SK-N-MC (cell line): ENCODE measurements around the gene KRTAP9-3.
"Not testable (repeated sequence)": the region's sequence is repeated elsewhere in the genome, so short reads cannot be mapped to it uniquely, and the experiment has no call there.

Experiments
- DNase-seq: peaks from one replicate; pipeline ENCODE4 v3.0.0-alpha.2; 2011; ENCODE audit warnings: low read depth, low spot score
- H3K27ac ChIP-seq: fragments of 200-600 bp; sonication (generic); 2 replicates; pipeline ENCODE4 v1.5.1; 2016; ENCODE audit warnings: mixed run types
- H3K36me3 ChIP-seq: fragments of 200-600 bp; sonication (generic); 2 replicates; pipeline ENCODE4 v1.6.1; 2017; ENCODE audit warnings: antibody characterized with exemption, low read length, mixed read lengths; ENCODE audit not compliant: insufficient read depth
- H3K4me3 ChIP-seq: fragments of 200-600 bp; sonication (generic); 2 replicates; pipeline ENCODE4 v1.5.1; 2016
- H3K9ac ChIP-seq: fragments of 200-600 bp; sonication (generic); 2 replicates; pipeline ENCODE4 v1.8.0; 2017; ENCODE audit warnings: mixed run types, mixed read lengths; ENCODE audit not compliant: insufficient read length
- H3K9me3 ChIP-seq: fragments of 200-600 bp; sonication (generic); 2 replicates; pipeline ENCODE4 v1.6.1; 2017; ENCODE audit warnings: low read depth, mild to moderate bottlenecking, antibody characterized with exemption, low read length, moderate library complexity, mixed read lengths
- EZH2 ChIP-seq: fragments of 200-600 bp; sonication (generic); IDR thresholded peaks from one replicate; pipeline ENCODE4 v1.6.1; 2017; ENCODE audit warnings: antibody characterized with exemption
- FOXP2 ChIP-seq: optimal IDR thresholded peaks from 2 replicates; pipeline ENCODE3; 2011; ENCODE audit warnings: mild to moderate bottlenecking, moderate library complexity; ENCODE audit not compliant: insufficient read depth; ENCODE audit errors: extremely low read length, control extremely low read depth
- POLR2AphosphoS5 ChIP-seq: IDR thresholded peaks from 2 replicates; pipeline ENCODE4 v1.6.1; 2012; ENCODE audit warnings: mild to moderate bottlenecking, low read depth, low read length, borderline replicate concordance

KRTAP9-3 gene

DNA sequence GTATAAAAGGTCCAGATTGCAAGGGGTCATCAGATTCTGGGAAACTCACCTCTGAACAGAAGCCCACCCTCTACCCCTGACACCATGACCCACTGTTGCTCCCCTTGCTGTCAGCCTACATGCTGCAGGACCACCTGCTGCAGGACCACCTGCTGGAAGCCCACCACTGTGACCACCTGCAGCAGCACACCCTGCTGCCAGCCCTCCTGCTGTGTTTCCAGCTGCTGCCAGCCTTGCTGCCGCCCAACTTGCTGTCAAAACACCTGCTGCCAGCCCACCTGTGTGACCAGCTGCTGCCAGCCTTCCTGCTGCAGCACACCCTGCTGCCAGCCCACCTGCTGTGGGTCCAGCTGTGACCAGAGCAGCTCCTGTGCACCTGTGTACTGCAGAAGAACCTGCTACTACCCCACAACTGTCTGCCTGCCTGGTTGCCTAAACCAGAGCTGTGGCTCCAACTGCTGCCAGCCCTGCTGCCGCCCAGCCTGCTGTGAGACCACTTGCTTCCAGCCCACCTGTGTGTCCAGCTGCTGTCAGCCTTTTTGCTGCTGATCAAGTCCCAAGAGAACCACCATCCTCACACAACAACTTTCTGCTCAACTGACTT lies 17.5 kb downstream of the KRTAP9-3 start, which contains the start of gene KRTAP9-4:
KRTAP9-4 (plus strand) TSS at position 51 of the 604 bp plus-strand sequence; CDS start at position 85, 34 bp downstream.
- H3K9me3 ChIP-seq, H3K9ac ChIP-seq, H3K36me3 ChIP-seq, H3K27ac ChIP-seq, H3K4me3 ChIP-seq, DNase-seq: not testable (repeated sequence)

DNA sequence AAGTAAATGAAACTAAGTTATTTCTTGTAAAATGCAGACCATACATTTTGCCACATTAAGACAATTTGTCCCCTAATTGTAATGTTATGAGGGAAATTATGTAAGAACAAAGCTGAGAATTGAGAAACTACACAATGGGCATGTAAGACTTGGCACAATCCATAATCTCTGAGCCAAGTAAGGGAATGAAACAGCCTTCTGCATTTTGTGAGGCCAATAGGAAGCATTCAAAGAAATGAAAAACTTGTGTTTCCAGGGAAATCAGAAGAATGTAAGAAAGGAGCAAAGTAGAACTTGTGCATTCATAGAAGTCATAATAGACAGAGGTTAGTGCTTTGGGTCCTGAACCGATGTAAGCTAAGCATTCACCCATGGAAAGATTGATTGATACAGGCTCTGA lies 19.0 kb downstream of the KRTAP9-3 start:
- TF ChIP-seq FOXP2 (no peak), EZH2 (no peak), POLR2AphosphoS5 (no peak)
- Histone ChIP-seq H3K9me3 (no peaks in the 10 kb centered on the region), H3K36me3 (no peaks in the 10 kb centered on the region), H3K9ac (no peak overlapping the region), H3K27ac (no peak overlapping the region), H3K4me3 (no peak overlapping the region)
- no peak for DNase-seq

DNA sequence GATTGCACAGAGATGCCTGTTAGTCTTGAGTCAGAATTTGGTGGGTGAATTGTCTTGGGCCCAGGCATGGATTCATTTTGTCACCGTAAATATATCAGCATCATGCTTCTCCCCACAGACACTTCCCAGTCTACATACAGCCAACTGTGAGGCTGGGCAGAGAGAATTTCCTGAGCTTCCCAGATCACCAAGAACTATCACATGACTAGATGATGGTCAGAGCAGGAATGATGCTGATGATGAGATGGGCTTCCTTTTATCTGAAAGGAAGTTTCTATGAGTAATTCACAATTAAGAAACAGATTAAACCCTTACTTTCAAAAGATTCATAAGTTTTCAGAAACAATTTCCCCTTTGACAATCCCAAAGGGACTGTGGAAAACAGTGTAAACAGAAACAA lies 22.6 kb downstream of the KRTAP9-3 start:
- Histone ChIP-seq H3K9ac (no peak overlapping the region), H3K4me3 (no peak overlapping the region), H3K27ac (no peak overlapping the region), H3K36me3 (no peaks in the 10 kb centered on the region), H3K9me3 (no peaks in the 10 kb centered on the region)
- DNase-seq, result no peak
- TF ChIP-seq FOXP2 (no peak), POLR2AphosphoS5 (no peak), EZH2 (no peak)

DNA sequence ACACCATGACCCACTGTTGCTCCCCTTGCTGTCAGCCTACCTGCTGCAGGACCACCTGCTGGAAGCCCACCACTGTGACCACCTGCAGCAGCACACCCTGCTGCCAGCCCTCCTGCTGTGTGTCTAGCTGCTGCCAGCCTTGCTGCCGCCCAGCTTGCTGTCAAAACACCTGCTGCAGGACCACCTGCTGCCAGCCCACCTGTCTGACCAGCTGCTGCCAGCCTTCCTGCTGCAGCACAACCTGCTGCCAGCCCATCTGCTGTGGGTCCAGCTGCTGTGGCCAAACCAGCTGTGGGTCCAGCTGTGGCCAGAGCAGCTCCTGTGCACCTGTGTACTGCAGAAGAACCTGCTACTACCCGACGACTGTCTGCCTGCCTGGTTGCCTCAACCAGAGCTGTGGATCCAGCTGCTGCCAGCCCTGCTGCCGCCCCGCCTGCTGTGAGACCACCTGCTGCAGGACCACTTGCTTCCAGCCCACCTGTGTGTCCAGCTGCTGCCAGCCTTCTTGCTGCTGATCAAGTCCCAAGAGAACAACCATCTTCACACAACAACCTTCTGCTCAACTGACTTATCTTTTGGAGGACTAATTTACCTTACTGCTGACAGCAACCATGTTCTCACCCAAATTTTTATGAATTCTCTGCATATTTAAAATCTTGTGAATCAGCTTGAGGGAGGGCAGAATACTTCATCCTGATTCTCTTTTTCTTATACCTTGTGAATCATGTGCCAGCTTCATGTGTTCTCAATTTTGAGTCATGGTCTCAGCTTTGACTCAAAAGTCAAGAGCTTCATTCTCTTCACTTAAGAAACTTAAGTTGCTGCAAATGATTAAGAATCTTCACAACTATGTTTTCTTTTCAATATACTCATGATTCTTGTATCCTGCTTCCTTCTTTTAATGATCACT lies 23.4 kb downstream of the KRTAP9-3 start, which contains the start of gene KRTAP9-9:
KRTAP9-9 (plus strand) TSS at position 4 of the 910 bp plus-strand sequence.
- not testable (repeated sequence) for DNase-seq, H3K36me3 ChIP-seq, H3K4me3 ChIP-seq, H3K27ac ChIP-seq, H3K9ac ChIP-seq, H3K9me3 ChIP-seq

DNA sequence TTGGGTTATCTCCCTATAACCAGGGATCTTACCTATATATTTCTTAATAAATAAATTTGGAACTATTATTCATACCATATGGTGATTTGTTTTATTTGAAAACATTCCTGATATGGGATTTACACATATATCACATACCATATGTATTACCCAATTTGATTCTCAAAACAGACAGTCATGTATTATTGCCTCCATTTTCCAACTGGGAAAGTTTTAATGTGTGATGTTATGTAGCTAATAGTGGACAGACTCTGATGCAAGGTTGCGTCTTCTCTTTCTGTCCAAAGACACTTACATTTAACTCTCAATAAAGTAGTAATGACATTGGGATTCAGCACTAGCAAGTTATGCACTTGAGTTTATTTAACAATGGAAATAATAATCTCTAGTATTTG lies 24.0 kb downstream of the KRTAP9-3 start:
- H3K9ac ChIP-seq, result no peak overlapping the region
- no peaks in the 10 kb centered on the region for H3K36me3 ChIP-seq
- H3K27ac ChIP-seq, result no peak overlapping the region
- no peak for DNase-seq
- TF ChIP-seq EZH2 (no peak), POLR2AphosphoS5 (no peak), FOXP2 (no peak)
- no peak overlapping the region for H3K4me3 ChIP-seq
- H3K9me3 ChIP-seq, result no peaks in the 10 kb centered on the region

DNA sequence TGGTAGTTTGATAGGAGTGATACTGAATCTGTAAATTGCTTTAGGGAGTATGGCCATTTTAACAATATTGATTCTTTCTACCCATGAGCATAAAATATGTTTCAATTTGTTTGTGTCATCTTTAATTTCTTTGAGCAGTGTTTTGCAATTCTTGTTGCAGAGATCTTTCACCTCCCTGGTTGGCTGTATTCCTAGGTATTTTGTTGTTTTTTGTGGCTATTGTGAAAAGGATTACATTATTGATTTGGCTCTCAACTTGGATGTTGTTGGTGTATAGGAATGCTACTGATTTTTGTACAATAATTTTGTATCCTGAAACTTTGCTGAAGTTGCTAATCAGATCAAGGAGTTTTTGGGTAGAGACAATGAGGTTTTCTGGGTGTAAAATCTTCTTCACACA lies 26.2 kb downstream of the KRTAP9-3 start:
- DNase-seq, result no peak
- Histone ChIP-seq H3K4me3 (no peak overlapping the region), H3K36me3 (no peaks in the 10 kb centered on the region), H3K9me3 (no peaks in the 10 kb centered on the region), H3K9ac (no peak overlapping the region), H3K27ac (no peak overlapping the region)
- no peak for TF ChIP-seq FOXP2
- no peak for TF ChIP-seq EZH2
- TF ChIP-seq POLR2AphosphoS5, result no peak

DNA sequence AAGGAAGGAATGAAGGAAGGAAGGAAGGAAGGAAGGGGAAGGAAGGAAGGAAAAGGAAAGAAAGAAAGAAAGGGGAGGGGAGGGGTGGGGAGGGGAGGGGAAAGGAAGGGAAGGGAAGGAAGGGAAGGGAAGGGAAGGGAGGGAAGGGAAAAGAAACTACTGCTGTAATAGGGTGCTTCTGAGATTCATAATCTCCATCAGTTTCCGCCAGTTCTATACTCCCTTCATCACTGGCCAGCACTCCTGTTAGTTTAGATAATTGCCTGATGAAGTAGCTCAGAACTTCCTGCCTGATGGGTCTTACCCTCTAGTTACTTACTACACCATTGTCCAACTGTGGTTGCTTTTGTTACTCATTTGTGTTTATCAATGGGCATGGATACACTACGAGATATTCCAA lies 31.0 kb downstream of the KRTAP9-3 start:
- Histone ChIP-seq H3K9ac (no peak overlapping the region), H3K27ac (no peak overlapping the region), H3K4me3 (no peak overlapping the region), H3K36me3 (no peaks in the 10 kb centered on the region), H3K9me3 (no peaks in the 10 kb centered on the region)
- DNase-seq, result no peak
- TF ChIP-seq EZH2 (no peak), FOXP2 (no peak), POLR2AphosphoS5 (no peak)

DNA sequence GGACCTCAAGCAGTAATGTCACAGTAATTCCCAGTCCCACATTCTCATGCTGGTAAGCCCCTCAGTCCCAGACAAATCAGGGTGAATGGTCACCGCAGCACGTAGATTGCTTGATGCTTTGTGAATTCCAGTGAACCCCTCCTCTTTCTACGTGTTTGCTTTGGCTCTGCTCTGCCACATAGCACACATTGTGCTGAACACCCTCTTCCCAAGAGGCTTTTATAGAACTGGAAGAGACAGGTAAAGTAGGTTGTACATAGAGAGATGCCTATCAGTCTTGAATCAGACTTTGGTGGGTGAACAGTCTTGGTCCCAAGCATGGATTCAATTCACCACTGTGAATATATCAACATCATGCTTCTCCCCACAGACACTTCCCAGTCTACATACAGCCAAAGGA lies 32.4 kb downstream of the KRTAP9-3 start:
- no peak overlapping the region for H3K4me3 ChIP-seq
- no peak overlapping the region for H3K27ac ChIP-seq
- TF ChIP-seq POLR2AphosphoS5 (no peak), EZH2 (no peak), FOXP2 (no peak)
- no peak overlapping the region for H3K9ac ChIP-seq
- H3K36me3 ChIP-seq, result no peaks in the 10 kb centered on the region
- DNase-seq, result no peak
- no peaks in the 10 kb centered on the region for H3K9me3 ChIP-seq

DNA sequence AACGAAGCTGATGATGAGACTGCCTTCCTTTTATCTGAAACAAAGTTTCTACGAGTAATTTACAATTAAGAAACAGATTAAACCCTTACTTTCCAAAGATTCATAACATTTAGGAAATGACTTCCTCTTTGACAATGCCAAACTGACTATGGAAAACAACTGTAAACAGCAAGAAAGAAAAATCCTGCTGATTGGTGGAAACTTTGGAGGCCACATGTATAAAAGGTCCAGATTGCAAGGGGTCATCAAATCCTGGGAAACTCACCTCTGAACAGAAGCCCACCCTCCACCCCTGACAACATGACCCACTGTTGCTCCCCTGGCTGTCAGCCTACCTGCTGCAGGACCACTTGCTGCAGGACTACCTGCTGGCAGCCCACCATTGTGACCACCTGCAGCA lies 32.8 kb downstream of the KRTAP9-3 start, which contains the start of gene KRTAP9-6:
KRTAP9-6 (plus strand) TSS at position 301 of the 400 bp plus-strand sequence; CDS start at position 301, 0 bp downstream.
- DNase-seq, result no peak

More for the DNA sequence above, 32.8 kb downstream of the KRTAP9-3 start, which contains the start of gene KRTAP9-6:
- Histone ChIP-seq H3K36me3 (no peaks in the 10 kb centered on the region), H3K9ac (no peak within 1 kb of the TSS), H3K9me3 (no peaks in the 10 kb centered on the region), H3K27ac (no peak within 1 kb of the TSS), H3K4me3 (no peak within 1 kb of the TSS)
- TF ChIP-seq FOXP2 (no peak), POLR2AphosphoS5 (no peak), EZH2 (no peak)
